HUES6 (cell line): ENCODE results near the gene ASCL2.

Source experiments
- H3K27ac ChIP-seq: 2 replicates; pipeline ENCODE4 v1.7.0; 2013; ENCODE audit warnings: low read depth, mild to moderate bottlenecking, low read length, inconsistent platforms
- H3K27me3 ChIP-seq: 2 replicates; pipeline ENCODE4 v1.6.1; 2013; ENCODE audit warnings: low read length; ENCODE audit not compliant: control insufficient read depth, insufficient read depth
- H3K36me3 ChIP-seq: 2 replicates; pipeline ENCODE4 v1.6.1; 2013; ENCODE audit warnings: low read length; ENCODE audit not compliant: control insufficient read depth, insufficient read depth
- H3K4me1 ChIP-seq: 2 replicates; pipeline ENCODE4 v1.6.1; 2013; ENCODE audit warnings: low read length; ENCODE audit not compliant: control insufficient read depth, insufficient read depth
- H3K4me3 ChIP-seq: 2 replicates; pipeline ENCODE4 v1.5.1; 2013; ENCODE audit warnings: low read depth, low read length
- H3K9ac ChIP-seq: one replicate; pipeline ENCODE4 v1.6.1; 2013; ENCODE audit warnings: mild to moderate bottlenecking, low read length
- H3K9me3 ChIP-seq: 2 replicates; pipeline ENCODE4 v1.6.1; 2013; ENCODE audit warnings: low read depth, low read length; ENCODE audit not compliant: control insufficient read depth, insufficient read depth

The ASCL2 gene

DNA sequence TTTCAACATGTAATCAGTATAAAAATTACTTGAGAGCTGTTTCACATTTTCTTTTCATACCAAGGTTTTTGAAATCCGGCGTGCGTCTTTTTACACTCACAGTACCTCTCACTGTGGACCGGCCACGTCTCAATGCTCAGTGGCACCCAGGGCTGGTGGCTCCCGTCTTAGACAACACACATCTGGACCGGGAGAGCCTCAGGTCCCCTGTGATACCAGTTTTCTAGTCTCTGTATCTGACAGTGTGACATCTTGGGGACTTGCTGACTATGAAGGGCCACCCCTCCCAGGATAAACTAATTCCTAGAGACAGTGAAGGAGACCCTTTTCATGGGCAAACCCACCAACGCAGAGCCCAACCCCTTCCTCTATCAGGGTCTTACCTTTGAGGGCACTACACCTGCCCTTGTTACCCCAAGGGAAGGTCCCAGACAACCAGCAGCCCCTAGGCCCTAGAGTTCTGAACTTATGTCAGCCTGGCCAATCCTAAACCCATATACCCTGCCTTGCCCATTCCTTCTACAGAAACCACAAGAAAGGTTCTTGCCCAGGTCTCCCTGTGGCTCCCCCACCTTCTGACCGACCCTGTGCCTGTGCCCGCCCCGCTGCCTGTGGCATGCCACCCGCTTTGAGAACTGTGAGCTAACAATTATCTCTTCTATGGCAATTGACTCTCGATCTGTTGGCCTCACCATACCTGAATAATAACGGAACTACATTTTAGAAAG, 6.1 kb upstream of the ASCL2 start:
- Histone ChIP-seq H3K9me3 (no peaks in the 10 kb centered on the region), H3K4me3 (no peak overlapping the region), H3K9ac (no peak overlapping the region), H3K27ac (no peak overlapping the region), H3K36me3 (no peaks in the 10 kb centered on the region), H3K4me1 (peaks cover 16% of the 10 kb centered on the region), H3K27me3 (peaks cover 61% of the 10 kb centered on the region)

DNA sequence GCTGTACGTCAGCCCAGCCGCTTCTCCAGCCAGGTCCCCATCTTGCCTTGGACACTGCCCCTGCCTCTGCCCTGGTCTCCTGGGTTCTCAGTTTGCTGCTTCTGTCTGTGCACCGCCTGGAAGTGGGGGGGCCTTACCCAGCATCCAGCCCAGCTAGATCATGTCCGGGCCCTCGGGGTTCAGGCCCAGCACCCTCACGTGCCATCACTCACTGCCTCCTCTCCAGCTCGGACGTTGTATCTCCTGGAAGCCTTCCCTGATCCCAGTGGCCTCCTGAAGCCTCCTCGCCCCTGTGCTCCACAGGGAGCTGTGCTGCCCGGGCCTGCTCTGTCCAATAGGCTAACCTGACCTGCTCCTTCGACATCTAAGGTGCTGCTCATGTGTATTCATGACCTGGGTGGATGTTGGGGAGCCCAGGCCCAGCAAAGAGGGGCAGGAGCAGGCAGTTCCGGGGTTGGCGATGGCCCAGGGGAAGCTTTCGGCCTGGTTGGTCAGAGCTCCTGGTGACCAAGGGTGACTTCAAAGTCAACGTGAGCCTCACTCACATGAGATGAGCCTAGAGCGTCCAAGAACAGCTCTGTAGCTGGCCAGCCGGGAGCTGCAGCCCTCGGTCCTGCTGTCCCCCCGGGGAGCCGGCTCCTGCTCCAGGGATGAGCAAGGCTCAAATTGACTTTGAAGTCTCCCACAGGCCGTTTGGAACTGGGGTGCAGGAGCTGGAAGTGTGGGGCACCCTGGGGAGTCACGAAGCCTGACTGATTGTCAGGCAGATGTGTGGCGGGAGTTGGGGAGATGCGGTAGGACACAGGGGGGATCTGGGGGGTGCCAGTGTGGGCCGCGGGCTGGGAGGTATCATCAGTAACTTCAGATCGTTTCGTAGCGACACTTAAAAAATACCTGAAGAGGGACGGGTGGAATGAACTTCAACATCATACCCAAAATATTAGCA, 5.2 kb upstream of the ASCL2 start:
- Histone ChIP-seq H3K27ac (no peak overlapping the region), H3K4me1 (peaks cover 17% of the 10 kb centered on the region), H3K36me3 (no peaks in the 10 kb centered on the region), H3K4me3 (no peak overlapping the region), H3K9me3 (no peaks in the 10 kb centered on the region), H3K9ac (no peak overlapping the region), H3K27me3 (peaks cover 69% of the 10 kb centered on the region)

DNA sequence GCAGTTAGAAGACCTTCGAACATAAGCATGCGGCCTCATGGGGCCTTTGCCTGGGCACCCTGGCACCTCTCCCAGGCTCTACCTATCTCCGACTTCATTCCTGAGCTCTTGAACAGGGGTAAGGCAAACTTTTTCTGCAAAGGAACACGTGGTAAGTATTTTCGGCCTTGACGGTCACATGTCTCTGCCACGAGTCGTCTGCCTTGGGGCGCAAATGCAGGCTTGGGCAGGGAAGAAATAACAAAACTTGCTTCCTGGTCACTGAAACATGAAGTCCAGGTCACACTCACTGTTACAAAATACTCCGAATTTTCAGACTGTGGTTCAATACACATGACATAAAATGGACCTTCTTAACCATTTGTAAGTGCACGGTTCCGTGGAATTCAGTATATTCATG, 3.4 kb upstream of the ASCL2 start:
- Histone ChIP-seq H3K4me3 (no peak overlapping the region), H3K9ac (no peak overlapping the region), H3K4me1 (peaks cover 17% of the 10 kb centered on the region), H3K9me3 (no peaks in the 10 kb centered on the region), H3K27me3 (peaks cover 87% of the 10 kb centered on the region), H3K36me3 (no peaks in the 10 kb centered on the region), H3K27ac (no peak overlapping the region)

DNA sequence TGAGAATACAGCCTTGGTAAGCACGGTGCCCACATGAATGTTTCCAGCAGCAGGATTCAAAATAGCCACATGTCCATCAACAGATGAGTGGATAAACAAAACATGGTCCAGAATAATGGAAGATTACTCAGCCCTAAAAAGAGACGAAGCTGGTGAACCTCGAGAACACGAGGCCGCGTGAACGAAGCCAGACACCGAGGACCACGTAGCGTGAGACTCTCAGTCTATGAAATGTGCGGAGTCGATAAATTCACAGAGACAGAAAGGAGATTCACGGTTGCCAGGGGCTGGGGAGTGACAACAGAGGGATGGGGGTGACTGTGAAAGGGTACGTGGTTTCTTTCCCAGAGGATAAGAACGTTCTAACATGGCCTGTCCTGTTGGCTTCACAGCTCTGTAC, 2.9 kb upstream of the ASCL2 start:
- H3K4me3 ChIP-seq: no peak overlapping the region
- H3K27me3 ChIP-seq: peaks cover 92% of the 10 kb centered on the region
- H3K27ac ChIP-seq: no peak overlapping the region
- H3K9ac ChIP-seq: no peak overlapping the region
- H3K36me3 ChIP-seq: no peaks in the 10 kb centered on the region
- H3K9me3 ChIP-seq: no peaks in the 10 kb centered on the region
- H3K4me1 ChIP-seq: peaks cover 21% of the 10 kb centered on the region

DNA sequence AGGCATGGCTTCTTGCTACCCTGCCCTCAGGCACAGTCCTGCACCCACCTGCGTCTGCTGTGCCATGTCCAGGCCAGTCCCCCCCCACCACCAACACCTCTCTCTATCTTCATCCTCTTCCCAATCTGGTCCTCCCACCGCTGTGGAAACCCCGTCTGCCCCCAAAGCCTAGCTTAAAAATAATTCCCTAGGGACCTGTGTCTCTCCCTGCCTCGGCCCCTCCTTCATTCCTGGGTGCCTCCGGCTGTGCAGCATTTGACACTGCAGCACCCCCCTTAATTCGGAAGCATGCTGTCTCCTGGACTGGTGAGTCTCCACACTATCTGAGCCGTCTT, 2.5 kb upstream of the ASCL2 start:
- no peaks in the 10 kb centered on the region for H3K36me3 ChIP-seq
- H3K27ac ChIP-seq: no peak overlapping the region
- H3K9ac ChIP-seq: no peak overlapping the region
- H3K4me3 ChIP-seq: no peak overlapping the region
- H3K27me3 ChIP-seq: peaks cover 92% of the 10 kb centered on the region
- no peaks in the 10 kb centered on the region for H3K9me3 ChIP-seq
- H3K4me1 ChIP-seq: peaks cover 21% of the 10 kb centered on the region

DNA sequence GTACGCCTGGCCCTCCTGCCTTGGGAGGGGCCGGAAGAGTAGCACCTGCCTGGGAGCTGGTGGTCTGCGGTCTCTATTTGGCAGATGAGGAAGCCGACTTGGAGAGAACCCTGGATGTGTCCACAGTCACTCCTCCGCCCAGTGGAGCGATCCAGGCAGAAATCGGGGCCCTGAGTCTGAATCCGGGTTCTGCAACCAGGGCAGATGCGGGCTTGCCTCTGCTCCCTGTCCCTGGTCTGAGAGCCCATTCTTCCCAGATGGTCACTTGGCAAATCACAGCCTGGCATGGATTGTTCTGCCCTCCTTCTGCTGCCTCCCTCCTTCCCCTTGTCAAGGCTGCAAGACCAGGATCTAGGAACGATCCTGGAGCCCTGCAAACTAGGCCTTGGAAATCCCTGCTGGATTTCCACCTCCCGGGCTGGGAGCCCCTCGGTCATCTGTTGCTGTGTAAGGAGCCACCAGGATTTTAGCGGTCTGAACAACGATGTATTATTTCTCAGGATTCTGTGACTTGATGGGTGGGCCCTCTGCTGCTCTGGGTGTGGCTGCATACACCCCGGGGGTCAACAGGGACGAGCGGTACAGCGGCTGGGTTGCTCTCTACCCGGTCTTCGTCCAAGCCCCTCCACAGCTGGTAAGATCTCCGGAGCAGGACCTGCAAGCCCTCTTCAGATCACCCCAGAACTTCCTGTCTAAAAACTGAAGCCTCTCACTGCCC, 2.0 kb upstream of the ASCL2 start:
- H3K27me3 ChIP-seq: peaks cover 95% of the 10 kb centered on the region
- no peak overlapping the region for H3K4me3 ChIP-seq
- H3K4me1 ChIP-seq: peaks cover 17% of the 10 kb centered on the region
- no peaks in the 10 kb centered on the region for H3K36me3 ChIP-seq
- H3K9me3 ChIP-seq: no peaks in the 10 kb centered on the region
- H3K9ac ChIP-seq: no peak overlapping the region
- no peak overlapping the region for H3K27ac ChIP-seq

DNA sequence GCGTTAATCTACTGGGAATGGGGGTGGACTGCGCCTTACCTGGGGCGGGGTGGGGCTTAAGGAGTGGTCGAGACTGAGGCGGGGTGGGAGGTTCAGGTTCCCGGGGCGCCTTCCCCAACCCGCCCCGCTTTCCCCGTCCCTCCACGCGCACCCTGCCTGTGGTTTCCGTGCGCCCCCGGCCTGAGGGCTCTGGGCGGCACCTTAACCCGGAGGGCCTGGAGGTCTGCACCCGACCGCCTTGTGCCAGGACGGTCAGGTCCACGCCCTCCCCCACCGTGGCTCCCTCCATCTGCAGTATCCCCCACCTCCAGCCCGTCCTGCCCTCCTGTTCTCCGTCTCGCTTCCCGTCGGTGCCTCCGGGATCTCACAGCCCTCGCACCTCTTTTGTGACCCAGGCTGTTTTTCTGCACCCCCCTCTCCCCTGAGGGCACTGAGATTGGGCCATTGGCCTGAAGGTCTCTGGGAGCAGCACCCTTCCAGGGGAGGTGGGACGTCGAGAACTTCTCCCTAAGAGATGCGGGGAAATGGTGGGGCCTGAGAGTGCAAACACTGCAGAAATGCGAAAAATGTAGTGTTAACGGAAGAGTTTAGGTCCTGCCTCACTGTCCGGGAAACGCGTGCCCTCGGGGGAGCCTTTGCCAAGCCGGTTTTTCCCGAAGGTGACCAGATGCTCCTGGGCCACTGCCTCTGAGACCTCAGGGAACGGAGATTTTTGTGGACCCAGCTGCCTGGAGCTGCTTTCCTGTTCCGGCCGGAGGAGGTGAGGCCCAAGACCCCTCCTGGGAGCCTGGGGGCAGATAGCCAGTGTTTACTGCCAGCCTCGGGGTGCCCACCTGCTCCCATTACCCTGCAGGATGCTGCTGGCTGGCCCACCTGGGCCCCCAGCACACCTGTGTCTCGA, 1.2 kb upstream of the ASCL2 start:
- Histone ChIP-seq H3K4me3 (peak overlapping the region; percentile 42), H3K27me3 (peaks cover 97% of the 10 kb centered on the region), H3K36me3 (no peaks in the 10 kb centered on the region), H3K4me1 (peaks cover 11% of the 10 kb centered on the region), H3K9ac (no peak overlapping the region), H3K9me3 (no peaks in the 10 kb centered on the region), H3K27ac (no peak overlapping the region)

DNA sequence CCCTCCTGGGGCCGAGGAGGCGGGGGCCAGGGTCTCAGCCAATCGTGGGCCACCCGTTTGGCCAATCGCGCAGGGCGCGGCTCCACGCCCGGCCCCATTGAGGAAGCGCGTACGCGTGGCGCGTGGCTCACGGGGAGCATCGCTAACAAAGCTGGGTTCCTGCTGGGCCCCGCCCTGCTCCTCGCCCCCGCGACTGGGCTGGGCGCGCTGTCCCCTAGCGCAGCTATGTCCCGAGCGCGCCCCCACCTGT, 614 bp upstream of the ASCL2 start:
- no peaks in the 10 kb centered on the region for H3K9me3 ChIP-seq
- peaks cover 11% of the 10 kb centered on the region for H3K4me1 ChIP-seq
- H3K9ac ChIP-seq: no peak overlapping the region
- H3K27me3 ChIP-seq: peaks cover 99% of the 10 kb centered on the region
- no peak overlapping the region for H3K27ac ChIP-seq
- no peaks in the 10 kb centered on the region for H3K36me3 ChIP-seq
- H3K4me3 ChIP-seq: peak overlapping the region; percentile 42

DNA sequence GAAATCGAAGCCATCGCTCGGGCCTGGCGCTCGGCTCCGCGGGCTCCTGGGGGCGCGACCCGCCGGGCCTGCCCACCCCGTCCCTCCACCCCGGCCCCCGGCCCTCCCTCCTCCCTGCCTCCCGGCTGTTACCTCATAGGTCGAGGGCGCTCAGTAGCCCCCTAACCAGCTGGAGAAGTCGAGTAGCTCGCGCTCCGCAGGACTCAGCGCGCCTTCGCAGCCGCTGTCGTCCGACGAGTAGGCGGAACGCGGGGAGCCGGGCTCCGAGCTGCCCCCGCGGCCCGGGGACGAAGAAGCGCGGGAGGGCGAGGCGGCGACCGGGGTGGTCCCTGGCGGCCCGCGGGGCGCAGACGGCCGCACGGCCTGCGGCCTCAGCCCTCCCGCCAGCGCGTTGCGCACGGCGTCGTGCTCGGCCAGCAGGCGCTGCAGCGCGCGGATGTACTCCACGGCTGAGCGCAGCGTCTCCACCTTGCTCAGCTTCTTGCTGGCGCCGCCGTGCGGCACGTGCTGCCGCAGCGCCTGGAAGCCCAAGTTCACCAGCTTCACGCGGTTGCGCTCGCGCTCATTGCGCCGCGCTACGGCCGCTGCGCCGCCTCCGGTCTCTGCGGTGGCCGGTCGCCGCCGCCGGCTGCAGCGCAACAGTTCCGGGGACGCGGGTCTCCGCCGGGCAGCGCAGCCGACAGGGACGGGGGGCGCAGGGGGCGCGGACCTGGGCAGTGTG, 627 bp downstream of the ASCL2 start:
- H3K9ac ChIP-seq: no peak overlapping the region
- H3K9me3 ChIP-seq: no peaks in the 10 kb centered on the region
- H3K27ac ChIP-seq: no peak overlapping the region
- no peaks in the 10 kb centered on the region for H3K36me3 ChIP-seq
- H3K4me1 ChIP-seq: peaks cover 11% of the 10 kb centered on the region
- peak overlapping the region; percentile 58 for H3K4me3 ChIP-seq
- H3K27me3 ChIP-seq: peaks cover 99% of the 10 kb centered on the region
